ENCODE data around the gene TBC1D5. TPM values are rescaled to one million over a fixed set of nuclear protein-coding genes. Genes with fewer than 3 reads are reported as not detected.

TBC1D5 gene
- total RNA-seq, 1 experiment from 2014 or later = 30.4 TPM

- intact Hi-C loops (cut with micrococcal nuclease; ENCODE audit: unreplicated experiment) (no loop called here), in situ Hi-C loops (cut with HindIII; ENCODE audit: low pct_unique_long_range_greater_than_20kb, low sequenced_read_pairs) (no loop called here)
- Histone ChIP-seq H3K27me3 (ENCODE audit: control insufficient read depth, insufficient read depth, low read length) (no peaks in the 10 kb centered on the region), H3K36me3 (ENCODE audit: control insufficient read depth, insufficient read depth, low read length) (no peaks in the 10 kb centered on the region), H3K4me3 (ENCODE audit: low read depth in 2 of 2, low read length in 2 of 2) (no peak overlapping the region), H3K9me3 (ENCODE audit: control insufficient read depth, insufficient read depth, low read depth, low read length) (no peaks in the 10 kb centered on the region), H3K4me1 (ENCODE audit: control insufficient read depth, insufficient read depth, low read length) (no peaks in the 10 kb centered on the region), H3K27ac (ENCODE audit: low read length) (no peak overlapping the region)
- BruUV-seq (replicated peaks) = no TSS peak
- no peak for ATAC-seq
- no peak for DNase-seq (ENCODE audit: low read depth, low spot score)
- POLR2A ChIA-PET = no interaction called here
- CTCF ChIA-PET = no interaction called here
- TF ChIP-seq REST (IDR thresholded peaks at IDR 0.05; ENCODE audit: insufficient read depth in 1 of 2, low read depth in 2 of 2, low read length in 1 of 2) (no peak), SIN3A (IDR thresholded peaks at IDR 0.05; ENCODE audit: borderline replicate concordance, insufficient read depth, low read depth, low read length) (no peak), POLR2AphosphoS5 (IDR thresholded peaks at IDR 0.05; ENCODE audit: low read depth, low read length) (no peak), CTCF (IDR thresholded peaks at IDR 0.05) (no peak), TCF7L2 (IDR thresholded peaks at IDR 0.05; ENCODE audit: low read depth, low read length) (no peak)
Observed at GRCh38 chr3:17261627-17262369, 480.6 kb downstream of the TBC1D5 start.

- ChIA-PET POLR2A (no interaction called here), CTCF (no interaction called here)
- Histone ChIP-seq H3K27ac (ENCODE audit: low read length) (no peak overlapping the region), H3K27me3 (ENCODE audit: control insufficient read depth, insufficient read depth, low read length) (no peaks in the 10 kb centered on the region), H3K9me3 (ENCODE audit: control insufficient read depth, insufficient read depth, low read depth, low read length) (no peaks in the 10 kb centered on the region), H3K4me1 (ENCODE audit: control insufficient read depth, insufficient read depth, low read length) (no peaks in the 10 kb centered on the region), H3K4me3 (ENCODE audit: low read depth in 2 of 2, low read length in 2 of 2) (no peak overlapping the region), H3K36me3 (ENCODE audit: control insufficient read depth, insufficient read depth, low read length) (no peaks in the 10 kb centered on the region)
- BruUV-seq (replicated peaks) = no TSS peak
- intact Hi-C loops (cut with micrococcal nuclease; ENCODE audit: unreplicated experiment) (no loop called here), in situ Hi-C loops (cut with HindIII; ENCODE audit: low pct_unique_long_range_greater_than_20kb, low sequenced_read_pairs) (no loop called here)
- DNase-seq (ENCODE audit: low read depth, low spot score) (no peak), ATAC-seq (no peak)
- TF ChIP-seq SIN3A (IDR thresholded peaks at IDR 0.05; ENCODE audit: borderline replicate concordance, insufficient read depth, low read depth, low read length) (no peak), POLR2AphosphoS5 (IDR thresholded peaks at IDR 0.05; ENCODE audit: low read depth, low read length) (no peak), CTCF (IDR thresholded peaks at IDR 0.05) (no peak), REST (IDR thresholded peaks at IDR 0.05; ENCODE audit: insufficient read depth in 1 of 2, low read depth in 2 of 2, low read length in 1 of 2) (no peak), TCF7L2 (IDR thresholded peaks at IDR 0.05; ENCODE audit: low read depth, low read length) (no peak)
Observed at GRCh38 chr3:17260257-17260656, 482.2 kb downstream of the TBC1D5 start.

Measured in Panc1 (cell line).